Hematopoietic multipotent progenitor cell treated with erythropoietin and hydrocortisone succinate and interleukin-3 and kit ligand, for 17 days (in vitro differentiated cells): Measurements from ENCODE around the gene TM4SF20.

Source experiments
- DNase-seq: peaks from one replicate; pipeline ENCODE4 v3.0.0-alpha.2; 2015; ENCODE audit warnings: low spot score

The TM4SF20 gene, protein sequence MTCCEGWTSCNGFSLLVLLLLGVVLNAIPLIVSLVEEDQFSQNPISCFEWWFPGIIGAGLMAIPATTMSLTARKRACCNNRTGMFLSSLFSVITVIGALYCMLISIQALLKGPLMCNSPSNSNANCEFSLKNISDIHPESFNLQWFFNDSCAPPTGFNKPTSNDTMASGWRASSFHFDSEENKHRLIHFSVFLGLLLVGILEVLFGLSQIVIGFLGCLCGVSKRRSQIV

GRCh38 chr2:227379095-227379494 is at the start of gene TM4SF20:
Gene TM4SF20 (minus strand): TSS chr2:227379306. CDS start chr2:227379268, 38 bp downstream.
- DNase-seq: no peak

GRCh38 chr2:227428731-227429285 is 49.7 kb upstream of the TM4SF20 start:
- DNase-seq: no peak

DNA sequence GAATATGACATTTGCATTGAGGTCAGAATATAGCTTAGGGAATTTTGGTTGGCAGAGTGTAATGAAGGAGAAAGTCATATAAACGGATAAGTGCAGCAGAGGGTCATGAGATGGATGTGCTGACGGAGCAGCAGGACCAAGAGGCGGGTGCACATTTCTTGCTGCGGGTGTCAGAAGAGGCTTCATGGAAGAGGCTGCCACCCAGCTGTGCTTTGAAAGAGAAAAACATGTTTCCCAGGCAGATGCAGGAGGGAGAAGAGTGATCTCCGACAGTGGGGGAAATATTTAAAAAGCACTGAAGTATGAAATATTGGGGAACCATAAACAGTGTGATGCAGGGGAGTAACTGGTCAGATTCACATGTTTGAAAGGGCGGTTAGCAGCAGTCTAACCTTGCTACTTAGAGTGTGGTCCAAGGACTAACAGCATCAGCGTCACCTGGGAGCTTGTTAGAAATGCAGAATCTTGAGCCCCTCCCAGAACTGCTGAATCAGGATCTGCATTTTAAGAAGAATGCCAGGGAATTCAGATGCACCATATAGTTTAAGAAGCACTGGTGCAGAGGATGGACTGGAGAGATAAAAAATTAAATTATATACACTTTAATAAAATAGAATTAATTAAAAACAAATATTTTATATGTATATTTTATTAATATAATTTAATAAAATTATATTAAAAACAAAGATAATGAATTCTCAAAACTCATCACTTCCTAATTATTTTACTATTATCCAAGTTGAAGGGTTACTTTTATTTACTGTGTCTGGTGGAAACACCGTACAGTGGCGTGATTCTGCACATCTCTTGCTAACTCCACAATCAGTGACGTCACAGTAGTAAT is 44.8 kb upstream of the TM4SF20 start:
- DNase-seq: no peak

- no peak for DNase-seq
These were observed 41.3 kb upstream of the TM4SF20 start for GRCh38 chr2:227420087-227421052.

- no peak for DNase-seq
These were observed 37.6 kb upstream of the TM4SF20 start for GRCh38 chr2:227416701-227417100.

DNA sequence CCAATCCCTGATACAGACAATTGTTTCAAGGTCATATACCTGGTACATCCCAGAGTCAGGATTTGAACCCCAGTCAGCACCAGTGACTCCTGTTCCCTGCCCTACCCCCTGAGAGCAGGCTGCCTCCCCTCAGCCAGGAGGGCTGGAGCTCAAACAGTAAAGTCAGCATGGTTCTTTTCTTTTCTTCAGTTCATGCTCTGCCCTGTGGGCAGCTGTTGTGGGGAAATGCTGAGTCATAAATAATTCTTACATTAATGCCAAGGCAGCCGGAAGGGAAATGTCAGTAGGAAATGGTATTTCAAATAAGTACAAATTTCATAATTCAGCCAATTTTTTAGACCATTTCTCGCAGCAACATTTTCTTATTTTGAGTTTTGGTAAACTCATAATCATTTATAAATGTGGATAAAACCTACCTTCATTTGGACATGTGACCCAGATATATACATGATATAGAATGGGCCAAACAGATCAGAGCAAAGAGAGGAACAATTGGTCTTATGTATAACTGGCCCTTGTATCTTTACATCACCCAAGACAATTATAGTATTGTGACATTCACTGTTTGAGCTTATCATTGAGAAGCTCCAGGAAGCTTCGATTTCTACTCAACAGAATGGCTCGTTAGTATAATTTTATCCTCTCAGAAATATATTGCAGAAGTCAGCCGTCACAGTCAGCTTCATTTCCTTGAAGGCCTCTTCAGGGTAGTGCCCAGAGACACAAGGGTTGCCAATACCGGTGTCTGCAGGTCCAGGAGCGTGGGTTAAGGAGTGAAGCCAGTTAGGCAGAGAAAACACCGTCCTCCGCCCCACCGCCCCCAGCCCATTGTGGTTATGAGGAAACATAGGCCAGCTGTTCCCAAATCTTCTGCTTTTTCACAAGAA is 36.7 kb upstream of the TM4SF20 start:
- DNase-seq: no peak

DNA sequence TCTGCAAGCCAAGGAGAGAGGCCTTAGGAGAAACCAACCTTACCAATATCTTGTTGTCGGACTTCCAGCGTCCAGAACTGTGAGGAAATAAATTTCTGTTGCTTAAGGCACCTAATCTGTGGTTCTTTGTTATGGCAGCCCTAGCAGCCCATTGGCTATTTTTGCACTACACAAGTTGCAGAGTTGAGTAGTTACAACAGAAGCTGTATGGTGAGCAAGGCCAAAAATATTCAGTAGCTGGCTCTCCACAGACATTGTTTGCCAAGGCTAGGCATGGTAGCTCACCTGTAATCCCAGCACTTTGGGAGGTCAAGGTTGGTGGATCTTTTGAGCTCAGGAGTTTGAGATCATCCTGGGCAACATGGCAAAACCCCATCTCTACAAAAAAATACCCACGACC is 35.7 kb upstream of the TM4SF20 start:
- DNase-seq: no peak

DNA sequence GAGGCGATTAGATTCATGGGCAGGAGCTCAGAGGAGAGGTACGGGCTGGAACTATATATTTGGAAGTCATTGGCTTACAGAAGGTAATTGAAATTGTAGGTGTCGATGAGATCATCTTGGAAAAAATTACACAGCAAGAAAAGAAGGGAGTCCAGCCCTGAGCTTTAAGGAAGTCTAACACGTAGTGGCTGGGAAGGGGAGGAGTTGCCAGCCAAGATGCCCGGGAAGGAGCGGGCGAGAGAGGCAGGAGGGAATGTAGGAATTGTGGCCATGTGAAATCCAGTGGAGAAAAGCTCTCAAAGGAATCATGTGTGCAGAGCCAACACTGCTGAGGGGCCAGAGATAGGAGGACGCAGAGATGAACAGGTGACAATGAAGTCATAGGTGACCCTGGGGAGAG is 34.3 kb upstream of the TM4SF20 start:
- no peak for DNase-seq

GRCh38 chr2:227412877-227413276 is 33.8 kb upstream of the TM4SF20 start:
- no peak for DNase-seq

- DNase-seq: no peak
These were observed 32.9 kb upstream of the TM4SF20 start for GRCh38 chr2:227411990-227412350.

DNA sequence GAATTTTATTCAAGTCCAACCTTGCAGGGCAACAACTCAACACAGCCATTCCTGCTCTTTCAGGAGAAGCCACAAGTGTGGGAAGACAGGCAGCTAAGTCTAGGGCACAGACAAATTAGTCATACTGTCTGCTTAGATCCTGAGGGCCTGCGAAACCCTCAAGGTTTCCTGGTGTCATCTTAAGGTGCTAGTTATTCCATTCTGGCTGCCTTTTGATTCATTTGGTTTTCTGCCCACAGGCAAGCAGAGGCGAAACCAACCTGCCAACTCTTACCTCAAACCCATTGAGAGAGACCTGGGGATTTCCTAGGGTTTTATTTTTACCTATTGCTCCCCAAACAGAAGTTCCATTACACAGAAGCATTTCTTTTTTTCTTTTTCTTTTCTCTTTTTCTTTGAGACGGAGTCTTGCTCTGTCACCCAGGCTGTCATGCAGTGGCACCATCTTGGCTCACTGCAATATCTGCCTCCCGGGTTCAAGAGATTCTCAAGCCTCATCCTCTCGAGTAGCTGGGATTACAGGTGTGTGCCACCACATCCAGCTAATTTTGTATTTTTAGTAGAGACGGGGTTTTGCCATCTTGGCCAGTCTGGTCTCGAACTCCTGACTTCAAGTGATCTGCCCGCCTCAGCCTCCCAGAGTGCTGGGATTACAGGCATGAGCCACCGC is 32.3 kb upstream of the TM4SF20 start:
- no peak for DNase-seq

GRCh38 chr2:227410191-227410590 is 31.1 kb upstream of the TM4SF20 start:
- no peak for DNase-seq

DNA sequence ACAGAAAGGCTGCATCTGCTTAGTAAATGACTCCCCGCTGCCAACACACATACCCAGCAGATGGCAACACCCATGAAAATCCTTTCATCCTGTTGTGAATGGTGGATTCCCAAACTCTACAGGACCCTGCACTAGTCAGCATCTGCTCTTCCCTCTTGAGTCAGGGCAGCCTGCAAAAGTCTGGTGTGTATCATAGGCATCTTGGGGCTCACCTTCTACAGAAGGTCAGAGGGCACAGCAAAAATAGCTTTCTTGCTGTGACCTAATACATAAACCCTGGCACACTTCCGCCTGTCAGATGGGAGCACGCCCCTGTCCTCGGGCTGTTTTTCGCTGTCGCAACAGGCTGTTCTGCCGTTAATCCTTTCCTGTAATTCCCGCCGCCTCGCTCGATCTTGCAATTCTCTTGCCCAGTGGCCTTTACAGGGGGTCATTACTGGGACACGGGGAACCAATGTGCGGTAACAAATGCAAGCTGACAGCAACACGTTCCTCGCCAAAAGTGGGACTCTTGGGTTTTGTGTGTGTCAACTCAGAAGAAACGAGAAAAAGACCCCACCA is 28.6 kb upstream of the TM4SF20 start:
- no peak for DNase-seq

- peak; percentile 54 for DNase-seq
These were observed 27.3 kb upstream of the TM4SF20 start for GRCh38 chr2:227406177-227407031.

DNA sequence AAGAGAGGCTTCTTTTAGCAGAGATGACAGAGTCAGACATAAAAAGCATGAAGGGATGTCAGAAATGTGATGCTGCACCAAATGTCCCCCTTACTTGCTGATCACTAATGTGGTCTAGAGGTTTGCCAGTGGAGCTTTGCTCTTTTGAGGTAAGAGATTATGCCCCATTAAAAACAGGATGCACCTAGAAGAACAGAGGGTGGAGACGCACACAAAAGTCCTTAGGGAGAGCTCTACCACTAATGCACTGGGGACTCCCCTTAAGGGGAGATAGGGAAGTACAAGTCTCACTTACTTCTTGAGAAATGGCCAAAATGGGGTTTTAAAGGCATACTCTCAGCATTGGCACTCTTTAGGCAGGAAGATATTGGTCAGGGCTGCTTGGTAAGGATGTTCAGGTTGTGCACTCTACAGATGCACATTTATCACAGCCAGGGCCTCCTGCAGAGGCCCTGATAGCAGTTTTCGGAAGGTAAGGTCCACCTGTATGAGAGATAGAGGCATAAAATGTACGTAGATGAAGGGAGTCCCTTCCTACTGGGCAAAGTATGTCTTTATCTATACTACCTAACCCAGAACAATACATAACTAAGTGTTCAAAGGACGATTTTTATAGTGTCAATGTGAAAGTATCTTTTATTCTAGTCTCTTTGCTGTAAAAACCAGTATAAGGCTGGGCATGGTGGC is 25.6 kb upstream of the TM4SF20 start:
- no peak for DNase-seq

DNA sequence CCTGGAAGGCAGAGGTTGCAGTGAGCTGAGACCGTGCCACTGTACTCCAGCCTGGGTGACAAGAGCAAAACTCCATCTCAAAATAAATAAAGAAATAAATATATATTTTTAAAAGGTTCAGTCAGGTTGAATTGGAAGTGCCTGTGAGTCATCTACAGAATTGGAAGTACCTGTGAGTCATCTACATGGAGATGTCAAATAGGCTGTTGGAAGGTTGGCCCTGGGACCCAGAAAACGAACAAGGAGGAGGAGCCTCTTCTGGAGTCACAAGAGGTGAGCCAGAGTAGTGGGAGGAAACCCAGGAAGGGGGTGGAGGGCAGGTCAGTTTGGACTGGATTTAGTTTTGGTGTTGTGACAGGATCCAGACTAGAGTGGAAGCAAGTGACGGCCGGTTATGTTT is 23.9 kb upstream of the TM4SF20 start:
- no peak for DNase-seq

GRCh38 chr2:227402321-227402720 is 23.2 kb upstream of the TM4SF20 start:
- no peak for DNase-seq

DNA sequence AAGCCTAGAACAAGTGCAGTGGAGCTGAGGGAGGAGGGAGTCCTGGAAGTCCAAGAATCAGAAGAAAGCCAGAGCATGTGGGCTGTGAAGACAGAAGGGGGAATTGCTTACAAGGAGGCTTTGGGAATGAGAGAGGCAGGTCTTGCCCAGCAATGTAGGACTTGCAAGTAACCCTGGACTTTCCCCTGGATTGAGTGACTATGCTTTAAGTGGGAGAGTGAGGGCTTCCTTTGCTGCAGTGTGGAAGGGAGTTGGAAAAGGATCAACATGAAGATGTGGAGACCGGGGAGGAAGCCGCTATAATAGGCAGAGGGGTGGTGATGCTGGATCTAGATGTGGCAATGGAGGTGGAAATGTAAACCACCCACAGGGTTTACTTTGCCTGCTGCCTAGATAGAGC is 22.4 kb upstream of the TM4SF20 start:
- no peak for DNase-seq
